Measurements from ENCODE around the gene ADGRA3. TPM values are rescaled to one million over a fixed set of nuclear protein-coding genes. Genes with fewer than 3 reads are reported as not detected.

The ADGRA3 gene
- total and polyA plus RNA-seq, 11 donors = 9.6 to 43.9 (median 21.5) TPM

- intact Hi-C loops (cut with DNase I) = loop anchor here in 1 of 10 donors (5.0 kb wide), 1 partner anchor 191 kb away; no protein-coding TSS in a partner anchor
- H3K27ac ChIP-seq = no peak overlapping the region
- H3K36me3 ChIP-seq = peaks cover 0 to 40% (median 0%) of the 10 kb centered on the region in 9 donors
- no peak overlapping the region for H3K4me3 ChIP-seq
- H3K4me1 ChIP-seq = peaks cover 0 to 4% (median 0%) of the 10 kb centered on the region in 12 donors
- ATAC-seq = no peak
- 21 to 33% (median 25%) methylated on average over 3 of the region's 3 CpGs for WGBS, 4 donors
- no peaks in the 10 kb centered on the region for H3K27me3 ChIP-seq
- DNase-seq = no peak
- H3K9me3 ChIP-seq = no peaks in the 10 kb centered on the region
- TF ChIP-seq CTCF (IDR thresholded peaks at IDR 0.05) (no peak), POLR2A (IDR thresholded peaks at IDR 0.05) (no peak)
These were observed 99.5 kb downstream of the ADGRA3 start for GRCh38 chr4:22416403-22416802.

GRCh38 chr4:22414833-22415232 is 101.0 kb downstream of the ADGRA3 start:
- no peak for TF ChIP-seq POLR2A (IDR thresholded peaks at IDR 0.05)
- TF ChIP-seq CTCF (IDR thresholded peaks at IDR 0.05) = no peak
- Histone ChIP-seq H3K27me3 (no peaks in the 10 kb centered on the region), H3K36me3 (peaks cover 0 to 25% (median 0%) of the 10 kb centered on the region in 9 donors), H3K4me3 (no peak overlapping the region), H3K9me3 (no peaks in the 10 kb centered on the region), H3K4me1 (peaks cover 0 to 4% (median 0%) of the 10 kb centered on the region in 12 donors), H3K27ac (no peak overlapping the region)
- no peak for DNase-seq
- 69 to 75% (median 73%) methylated on average over 2 of the region's 2 CpGs for WGBS, 4 donors
- ATAC-seq = no peak
- intact Hi-C loops (cut with DNase I) = loop anchor here in 7 of 10 donors (5.0 kb wide), 2 partner anchors 192 to 277 kb away; partner anchors contain the start of gene GBA3 (in 2 of the 7)

- Histone ChIP-seq H3K36me3 (peaks cover 0 to 14% (median 0%) of the 10 kb centered on the region in 9 donors), H3K27ac (no peak overlapping the region), H3K4me1 (peaks cover 0 to 4% (median 0%) of the 10 kb centered on the region in 12 donors), H3K9me3 (no peaks in the 10 kb centered on the region), H3K27me3 (no peaks in the 10 kb centered on the region), H3K4me3 (no peak overlapping the region)
- intact Hi-C loops (cut with DNase I) = loop anchor here in 7 of 10 donors (2.0 to 5.0 kb wide), 3 partner anchors 193 to 279 kb away; partner anchors contain the start of gene GBA3 (in 2 of the 7)
- TF ChIP-seq CTCF (IDR thresholded peaks at IDR 0.05) (no peak), POLR2A (IDR thresholded peaks at IDR 0.05) (no peak)
- 80 to 93% (median 87%) methylated on average over 4 of the region's 4 CpGs for WGBS, 4 donors
- ATAC-seq (no peak), DNase-seq (no peak)
These were observed 102.4 kb downstream of the ADGRA3 start for GRCh38 chr4:22413471-22413870.

GRCh38 chr4:22412013-22412412 is 103.9 kb downstream of the ADGRA3 start:
- Histone ChIP-seq H3K9me3 (no peaks in the 10 kb centered on the region), H3K27ac (no peak overlapping the region), H3K4me1 (peaks cover 0 to 4% (median 0%) of the 10 kb centered on the region in 12 donors), H3K36me3 (peaks cover 0 to 14% (median 0%) of the 10 kb centered on the region in 9 donors), H3K4me3 (no peak overlapping the region), H3K27me3 (no peaks in the 10 kb centered on the region)
- no peak for TF ChIP-seq POLR2A (IDR thresholded peaks at IDR 0.05)
- no peak for TF ChIP-seq CTCF (IDR thresholded peaks at IDR 0.05)
- intact Hi-C loops (cut with DNase I) = loop anchor here in 7 of 10 donors (1.0 to 5.0 kb wide), 4 partner anchors 195 to 280 kb away; partner anchors contain the start of gene GBA3 (in 2 of the 7)
- ATAC-seq = peak in 1 of 4 donors; percentile 48
- 42 to 63% (median 56%) methylated on average over 3 of the region's 3 CpGs for WGBS, 4 donors
- no peak for DNase-seq

All from heart left ventricle (tissue), 16 donors.